ENCODE results near the gene CDCP1. TPM values are rescaled to one million over a fixed set of nuclear protein-coding genes. Genes with fewer than 3 reads are reported as not detected.
A peak's percentile ranks its signal among the peaks of the same experiment; 100 is the strongest.

The CDCP1 gene
- total RNA-seq, 6 donors from 2014 or later = 9.9 to 32.7 (median 19.2) TPM

- no peak overlapping the region for H3K4me3 ChIP-seq
- ATAC-seq (ENCODE audit: low FRiP score in 2 of 2) (no peak), DNase-seq (no peak)
- TF ChIP-seq POLR2A (IDR thresholded peaks at IDR 0.05) (no peak), EP300 (IDR thresholded peaks at IDR 0.05) (no peak), POLR2AphosphoS5 (IDR thresholded peaks at IDR 0.05) (no peak), CTCF (IDR thresholded peaks at IDR 0.05) (no peak)
- peaks cover 0 to 6% (median 0%) of the 10 kb centered on the region in 4 donors for H3K36me3 ChIP-seq
- peaks cover 0 to 3% (median 0%) of the 10 kb centered on the region in 4 donors for H3K4me1 ChIP-seq
- 93 to 94% methylated on average over 4 of the region's 4 CpGs for WGBS, 2 donors
- no peak overlapping the region for H3K27ac ChIP-seq
- H3K27me3 ChIP-seq = no peaks in the 10 kb centered on the region
- H3K9me3 ChIP-seq = no peaks in the 10 kb centered on the region
Measured at GRCh38 chr3:45090855-45091254, 55.3 kb downstream of the CDCP1 start.

- no peak overlapping the region for H3K27ac ChIP-seq
- 59 to 72% methylated on average over 8 of the region's 8 CpGs for WGBS, 2 donors
- peaks cover 0 to 3% (median 0%) of the 10 kb centered on the region in 4 donors for H3K4me1 ChIP-seq
- no peak overlapping the region for H3K4me3 ChIP-seq
- DNase-seq = peak in 1 of 2 donors; percentile 67
- H3K36me3 ChIP-seq = peaks cover 0 to 6% (median 0%) of the 10 kb centered on the region in 4 donors
- TF ChIP-seq CTCF (IDR thresholded peaks at IDR 0.05) = no peak
- TF ChIP-seq EP300 (IDR thresholded peaks at IDR 0.05) = no peak
- no peak for TF ChIP-seq POLR2AphosphoS5 (IDR thresholded peaks at IDR 0.05)
- TF ChIP-seq POLR2A (IDR thresholded peaks at IDR 0.05) = no peak
- no peaks in the 10 kb centered on the region for H3K27me3 ChIP-seq
- H3K9me3 ChIP-seq = no peaks in the 10 kb centered on the region
- peak in 1 of 2 donors; percentile 64 for ATAC-seq (ENCODE audit: low FRiP score in 2 of 2)
Measured at GRCh38 chr3:45088543-45089358, 57.4 kb downstream of the CDCP1 start.

- 78 to 80% methylated on average over 4 to 7 of the region's 7 CpGs for WGBS, 2 donors
Measured at GRCh38 chr3:45087155-45087554, 59.0 kb downstream of the CDCP1 start.

GRCh38 chr3:45084820-45085816 lies 61.1 kb downstream of the CDCP1 start:
- ATAC-seq (ENCODE audit: low FRiP score in 2 of 2) = no peak
- peaks cover 0 to 3% (median 0%) of the 10 kb centered on the region in 4 donors for H3K4me1 ChIP-seq
- no peak overlapping the region for H3K4me3 ChIP-seq
- no peaks in the 10 kb centered on the region for H3K36me3 ChIP-seq
- TF ChIP-seq EP300 (IDR thresholded peaks at IDR 0.05) = no peak
- TF ChIP-seq POLR2A (IDR thresholded peaks at IDR 0.05) = no peak
- TF ChIP-seq CTCF (IDR thresholded peaks at IDR 0.05) = no peak
- TF ChIP-seq POLR2AphosphoS5 (IDR thresholded peaks at IDR 0.05) = no peak
- WGBS, 2 donors = 84 to 85% methylated on average over 13 of the region's 13 CpGs
- H3K27me3 ChIP-seq = no peaks in the 10 kb centered on the region
- H3K9me3 ChIP-seq = no peaks in the 10 kb centered on the region
- H3K27ac ChIP-seq = no peak overlapping the region
- DNase-seq = no peak

More at GRCh38 chr3:45087155-45087554, 59.0 kb downstream of the CDCP1 start:
- TF ChIP-seq POLR2AphosphoS5 (IDR thresholded peaks at IDR 0.05) (no peak), CTCF (IDR thresholded peaks at IDR 0.05) (no peak), POLR2A (IDR thresholded peaks at IDR 0.05) (no peak), EP300 (IDR thresholded peaks at IDR 0.05) (no peak)
- H3K9me3 ChIP-seq = no peaks in the 10 kb centered on the region
- H3K27ac ChIP-seq = no peak overlapping the region
- no peaks in the 10 kb centered on the region for H3K27me3 ChIP-seq
- DNase-seq = no peak
- no peak overlapping the region for H3K4me3 ChIP-seq
- peaks cover 0 to 3% (median 0%) of the 10 kb centered on the region in 4 donors for H3K4me1 ChIP-seq
- ATAC-seq (ENCODE audit: low FRiP score in 2 of 2) = no peak
- peaks cover 0 to 6% (median 0%) of the 10 kb centered on the region in 4 donors for H3K36me3 ChIP-seq

Data from upper lobe of left lung (tissue), 6 donors.